GM10266 (cell line): ENCODE results near the gene GNA12.
"Not testable (repeated sequence)": the region's sequence is repeated elsewhere in the genome, so short reads cannot be mapped to it uniquely, and the experiment has no call there.

Source experiments
- DNase-seq: peaks from one replicate; pipeline ENCODE4 v3.0.0; 2012; ENCODE audit errors: extremely low spot score
- CTCF ChIP-seq: IDR thresholded peaks from 2 replicates; pipeline ENCODE4 v1.5.1; 2012; ENCODE audit warnings: mild to moderate bottlenecking, low read depth; ENCODE audit not compliant: control insufficient read depth, insufficient read depth; ENCODE audit errors: missing control alignments

Gene GNA12

GRCh38 chr7:2754086-2754485, 90.0 kb downstream of the GNA12 start:
- DNase-seq = no peak
- TF ChIP-seq CTCF = no peak

GRCh38 chr7:2753148-2753547, 91.0 kb downstream of the GNA12 start:
- no peak for DNase-seq
- no peak for TF ChIP-seq CTCF

- TF ChIP-seq CTCF = no peak
- no peak for DNase-seq
These were observed 93.0 kb downstream of the GNA12 start for GRCh38 chr7:2751086-2751485.

- TF ChIP-seq CTCF = no peak
- no peak for DNase-seq
These were observed 94.1 kb downstream of the GNA12 start for GRCh38 chr7:2750004-2750407.

- DNase-seq = not testable (repeated sequence)
These were observed 95.4 kb downstream of the GNA12 start for GRCh38 chr7:2748684-2749083.

- DNase-seq = not testable (repeated sequence)
These were observed 100.5 kb downstream of the GNA12 start for GRCh38 chr7:2743523-2744185.

GRCh38 chr7:2738766-2739549, 105.2 kb downstream of the GNA12 start:
- TF ChIP-seq CTCF = no peak
- no peak for DNase-seq

- DNase-seq = no peak
- TF ChIP-seq CTCF = no peak
These were observed 106.2 kb downstream of the GNA12 start for GRCh38 chr7:2737771-2738540.

- DNase-seq = not testable (repeated sequence)
These were observed 106.9 kb downstream of the GNA12 start for GRCh38 chr7:2737005-2737743.
